HCT116 (cell line): Measurements from ENCODE around the gene FANCG.

ENCODE experiments used
- CTCF ChIP-seq, 3 experiments: fragments of 200-600 bp in 1 of 3; sonication (generic) in 1 of 3; IDR thresholded peaks in 2 of 3; conservative IDR thresholded peaks in 1 of 3; 2 replicates each; pipeline ENCODE4 v1.5.1; 2012 to 2017; ENCODE audit warnings: low read depth in 2 of 3, low read length in 2 of 3, antibody characterized with exemption in 1 of 3, borderline replicate concordance in 1 of 3, control low read depth in 1 of 3, mild to moderate bottlenecking in 1 of 3, mixed read lengths in 1 of 3, mixed run types in 1 of 3, moderate library complexity in 1 of 3; ENCODE audit not compliant: insufficient read depth in 1 of 3
- EGR1 ChIP-seq: IDR thresholded peaks from 2 replicates; pipeline ENCODE4 v1.6.1; 2012; ENCODE audit warnings: low read depth
- POLR2AphosphoS5 ChIP-seq: IDR thresholded peaks from 2 replicates; pipeline ENCODE4 v1.6.1; 2011; ENCODE audit warnings: mild to moderate bottlenecking, low read depth, low read length, moderate library complexity

- TF ChIP-seq EGR1 (no peak), CTCF (IDR thresholded peaks at IDR 0.05 in 2 of 3, conservative IDR thresholded peaks at IDR 0.05 in 1 of 3; ENCODE audit: borderline replicate concordance in 1 of 3, insufficient read depth in 1 of 3, low read depth in 2 of 3, low read length in 2 of 3) (no peak), POLR2AphosphoS5 (no peak)
These were observed 46.6 kb downstream of the FANCG start for GRCh38 chr9:35033101-35033500.
